GM10266 (cell line): Measurements from ENCODE around the gene MYO5A.
"Not testable (repeated sequence)": the region's sequence is repeated elsewhere in the genome, so short reads cannot be mapped to it uniquely, and the experiment has no call there.

Experiments used
- DNase-seq: peaks from one replicate; pipeline ENCODE4 v3.0.0; 2012; ENCODE audit errors: extremely low spot score
- TF ChIP-seq, protein P1 (sequence below): IDR thresholded peaks from 2 replicates; pipeline ENCODE4 v1.5.1; 2012; ENCODE audit warnings: mild to moderate bottlenecking, low read depth; ENCODE audit not compliant: control insufficient read depth, insufficient read depth; ENCODE audit errors: missing control alignments

Gene MYO5A

DNA sequence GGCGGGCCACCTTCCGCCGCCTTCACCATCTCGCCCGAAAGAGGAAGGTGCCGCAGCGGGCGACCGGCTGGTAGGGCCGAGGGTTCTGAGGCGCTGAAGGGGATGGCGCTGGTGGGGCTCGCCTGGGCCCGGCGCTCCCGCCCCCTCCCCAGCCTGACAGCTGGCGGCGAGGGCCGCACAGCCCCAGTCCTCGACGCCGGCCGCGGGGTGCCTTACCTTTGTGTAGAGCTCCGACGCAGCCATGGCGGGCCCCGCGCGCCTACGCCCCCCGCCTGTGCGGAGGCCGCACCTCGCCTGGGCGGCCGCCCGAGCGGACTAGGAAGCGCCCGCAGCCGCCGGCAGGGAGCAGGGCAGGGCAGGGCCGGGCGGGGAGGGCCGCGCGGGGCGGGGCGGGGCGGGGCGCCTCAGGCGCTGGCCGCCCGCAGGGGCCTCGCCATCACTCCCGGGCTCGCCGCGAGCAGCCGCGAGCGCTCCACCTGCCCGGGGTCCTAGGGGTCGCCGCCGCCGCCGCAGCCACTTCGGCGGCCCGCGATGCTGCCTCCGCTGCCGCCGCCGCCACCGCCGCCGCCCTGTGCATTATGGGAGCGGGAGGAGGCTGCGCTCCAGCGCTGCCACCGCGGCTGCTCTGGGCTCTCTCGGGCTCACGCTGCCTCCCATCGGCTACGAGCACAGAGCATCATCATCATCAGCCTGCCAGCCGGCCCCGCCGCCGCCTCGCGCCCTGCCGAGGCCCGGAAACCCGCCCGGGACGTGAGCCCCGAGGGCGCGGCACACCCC lies at the start of gene MYO5A:
Gene MYO5A, minus strand, starts transcription at position 317 of the 777 bp plus-strand sequence. Its CDS starts 74 bp downstream, at position 243.
- peak; percentile 90 for DNase-seq
- TF ChIP-seq, protein P1, sequence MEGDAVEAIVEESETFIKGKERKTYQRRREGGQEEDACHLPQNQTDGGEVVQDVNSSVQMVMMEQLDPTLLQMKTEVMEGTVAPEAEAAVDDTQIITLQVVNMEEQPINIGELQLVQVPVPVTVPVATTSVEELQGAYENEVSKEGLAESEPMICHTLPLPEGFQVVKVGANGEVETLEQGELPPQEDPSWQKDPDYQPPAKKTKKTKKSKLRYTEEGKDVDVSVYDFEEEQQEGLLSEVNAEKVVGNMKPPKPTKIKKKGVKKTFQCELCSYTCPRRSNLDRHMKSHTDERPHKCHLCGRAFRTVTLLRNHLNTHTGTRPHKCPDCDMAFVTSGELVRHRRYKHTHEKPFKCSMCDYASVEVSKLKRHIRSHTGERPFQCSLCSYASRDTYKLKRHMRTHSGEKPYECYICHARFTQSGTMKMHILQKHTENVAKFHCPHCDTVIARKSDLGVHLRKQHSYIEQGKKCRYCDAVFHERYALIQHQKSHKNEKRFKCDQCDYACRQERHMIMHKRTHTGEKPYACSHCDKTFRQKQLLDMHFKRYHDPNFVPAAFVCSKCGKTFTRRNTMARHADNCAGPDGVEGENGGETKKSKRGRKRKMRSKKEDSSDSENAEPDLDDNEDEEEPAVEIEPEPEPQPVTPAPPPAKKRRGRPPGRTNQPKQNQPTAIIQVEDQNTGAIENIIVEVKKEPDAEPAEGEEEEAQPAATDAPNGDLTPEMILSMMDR: peak; percentile 45

DNA sequence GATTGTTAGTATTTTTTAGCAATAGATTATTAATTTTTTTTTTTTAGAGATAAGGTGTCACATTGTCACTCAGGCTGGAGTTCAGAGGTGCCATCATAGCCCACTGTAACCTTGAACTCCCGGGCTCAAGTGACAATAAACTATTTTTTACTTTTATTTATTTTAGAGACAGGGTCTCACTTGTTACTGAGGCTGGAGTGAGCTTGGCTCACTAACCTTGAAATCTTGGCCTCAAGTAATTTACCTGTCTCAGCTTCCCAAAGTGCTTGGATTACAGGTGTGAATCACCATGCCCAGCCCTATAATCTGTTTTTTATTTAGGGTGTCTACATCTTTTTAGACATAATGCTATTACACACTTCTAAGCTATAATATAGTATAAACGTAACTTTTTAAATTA lies 48.0 kb upstream of the MYO5A start:
- TF ChIP-seq, protein P1: no peak
- DNase-seq: no peak

DNA sequence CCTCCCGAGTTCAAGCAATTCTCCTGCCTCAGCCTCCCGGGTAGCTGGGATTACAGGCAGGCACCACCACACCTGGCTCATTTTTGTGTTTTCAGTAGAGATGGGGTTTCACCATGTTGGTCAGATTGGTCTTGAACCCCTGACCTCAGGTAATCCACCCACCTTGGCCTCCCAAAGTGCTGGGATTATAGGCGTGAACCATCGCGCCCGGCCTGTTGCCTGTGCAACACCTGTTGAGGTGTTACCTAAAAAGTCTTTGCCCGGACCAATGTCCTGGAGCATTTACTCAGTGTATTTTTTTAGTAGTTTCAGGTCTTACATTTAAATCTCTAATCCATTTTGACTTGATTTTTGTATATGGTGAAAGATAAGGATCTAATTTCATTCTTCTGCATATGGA lies 46.9 kb upstream of the MYO5A start:
- not testable (repeated sequence) for DNase-seq

DNA sequence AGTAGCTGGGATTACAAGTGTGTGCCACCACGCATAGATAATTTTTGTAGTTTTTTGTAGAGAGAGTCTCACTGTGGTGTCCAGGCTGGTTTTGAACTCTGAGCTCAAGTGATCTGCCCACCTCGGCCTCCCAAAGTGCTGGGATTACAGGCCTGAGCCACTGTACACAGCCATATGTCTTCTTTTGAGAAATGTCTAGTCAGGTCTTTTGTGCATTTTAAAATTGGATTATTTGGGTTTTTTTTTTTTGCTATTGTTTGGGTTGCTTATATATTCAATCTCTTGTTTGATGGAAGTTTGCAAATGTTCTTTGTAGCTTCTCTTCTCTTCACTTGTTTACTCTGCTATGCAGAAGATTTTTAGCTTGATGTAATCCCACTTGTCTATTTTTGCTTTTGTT lies 46.4 kb upstream of the MYO5A start:
- DNase-seq: no peak
- TF ChIP-seq, protein P1: no peak

DNA sequence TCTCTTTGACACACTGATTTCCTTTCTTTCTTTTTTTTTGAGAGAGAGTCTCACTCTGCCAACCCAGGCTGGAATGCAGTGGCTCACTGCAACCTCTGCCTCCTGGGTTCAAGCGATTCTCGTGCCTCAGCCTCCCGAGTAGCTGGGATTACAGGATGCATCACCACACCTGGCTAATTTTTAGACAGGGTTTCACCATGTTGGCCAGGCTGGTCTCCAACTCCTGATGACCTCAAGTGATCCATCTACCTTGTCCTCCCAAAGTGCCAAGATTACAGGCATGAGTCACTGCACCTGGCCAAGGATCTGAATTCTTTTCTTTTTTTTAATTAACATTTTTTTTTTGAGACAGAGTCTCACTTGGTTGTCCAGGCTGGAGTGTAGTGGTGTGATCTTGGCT lies 45.9 kb upstream of the MYO5A start:
- not testable (repeated sequence) for DNase-seq

DNA sequence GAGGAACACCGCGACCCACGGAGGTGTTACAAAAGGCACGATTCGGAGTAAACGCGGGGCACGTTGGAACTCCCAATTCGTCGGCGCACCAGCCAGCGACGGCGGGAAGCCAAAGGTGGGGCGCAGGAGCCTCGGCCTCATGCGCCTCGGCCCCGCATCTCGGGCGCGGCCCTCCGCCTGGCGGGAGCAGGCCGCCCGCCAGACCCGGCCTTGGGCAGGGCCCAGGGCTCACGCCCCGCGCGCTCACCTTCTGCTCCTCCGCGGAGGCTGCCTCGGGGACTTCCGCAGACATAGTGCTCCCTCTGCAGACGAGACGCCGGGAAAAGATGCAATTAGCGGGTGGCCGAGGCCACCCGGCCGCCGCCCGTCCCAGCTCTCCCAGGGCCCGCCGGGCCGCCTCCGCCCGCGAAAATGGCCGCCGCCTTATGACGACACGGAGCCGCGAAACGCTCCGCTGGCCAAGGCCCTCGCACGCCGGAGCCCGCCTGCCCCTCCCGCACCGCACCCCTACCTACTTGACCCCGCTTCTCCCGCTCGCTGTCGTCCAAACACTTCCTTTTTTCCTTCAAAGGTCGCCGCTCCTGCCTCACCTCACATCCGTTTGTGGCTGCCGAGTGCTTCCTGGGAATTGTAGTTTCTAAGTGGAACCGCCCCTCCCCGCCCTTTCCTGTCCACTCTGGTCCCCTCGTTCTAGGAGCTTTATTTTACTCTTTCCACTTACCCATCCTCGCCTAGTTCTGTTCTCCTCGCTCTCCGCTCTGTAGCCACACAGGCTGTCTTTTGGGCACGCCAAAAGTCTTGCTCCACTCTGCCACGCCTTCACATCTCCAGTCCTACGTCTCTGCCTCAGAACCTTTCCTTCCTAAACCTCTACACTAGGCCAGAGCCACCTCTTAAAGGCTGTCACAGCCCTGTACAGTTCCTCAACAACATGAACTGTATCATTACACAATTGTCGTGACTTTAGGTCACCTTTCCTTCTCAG lies 40.2 kb upstream of the MYO5A start, which contains the start of gene ARPP19:
Gene ARPP19, minus strand, starts transcription at position 430 of the 985 bp plus-strand sequence. Its CDS starts 138 bp downstream, at position 292.
- TF ChIP-seq, protein P1: peak; percentile 45
- DNase-seq: peak; percentile 88

DNA sequence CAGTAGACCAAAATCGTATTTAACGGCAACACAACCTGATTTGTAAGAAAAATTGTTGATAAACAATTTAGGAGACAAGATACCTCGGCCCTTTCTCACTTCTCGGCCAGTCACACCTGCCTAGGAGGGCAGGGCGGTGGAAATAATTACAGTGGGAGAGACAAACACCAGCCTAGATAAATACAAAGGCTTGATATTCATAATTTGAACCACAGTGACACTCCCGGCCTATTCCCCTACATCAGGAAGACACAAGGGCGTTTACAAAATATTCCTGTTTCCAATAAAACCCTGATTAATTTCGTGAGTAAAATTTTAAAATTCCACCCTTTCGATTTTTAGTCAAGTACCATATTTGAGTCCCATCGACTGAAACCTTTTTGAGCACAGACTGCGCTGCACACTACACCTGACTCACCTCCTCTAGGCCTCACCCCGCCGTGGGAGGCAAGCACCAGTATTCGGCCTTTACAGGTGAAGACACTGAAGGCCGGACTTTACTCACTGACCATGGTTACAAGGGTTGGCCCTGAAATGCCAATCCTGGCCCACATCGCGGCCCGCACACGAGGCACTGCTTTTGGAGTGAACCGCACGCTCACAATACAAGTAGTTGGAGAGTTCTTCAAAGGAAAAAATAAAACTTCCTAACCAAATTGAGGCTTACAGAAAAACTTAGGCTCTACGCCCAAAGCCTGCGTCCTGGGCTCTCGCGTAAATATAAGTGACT lies 39.4 kb upstream of the MYO5A start:
- TF ChIP-seq, protein P1: no peak
- peak; percentile 25 for DNase-seq
